ENCODE data around the gene GJB2.
A peak's percentile ranks its signal among the peaks of the same experiment; 100 is the strongest.

Gene GJB2

DNA sequence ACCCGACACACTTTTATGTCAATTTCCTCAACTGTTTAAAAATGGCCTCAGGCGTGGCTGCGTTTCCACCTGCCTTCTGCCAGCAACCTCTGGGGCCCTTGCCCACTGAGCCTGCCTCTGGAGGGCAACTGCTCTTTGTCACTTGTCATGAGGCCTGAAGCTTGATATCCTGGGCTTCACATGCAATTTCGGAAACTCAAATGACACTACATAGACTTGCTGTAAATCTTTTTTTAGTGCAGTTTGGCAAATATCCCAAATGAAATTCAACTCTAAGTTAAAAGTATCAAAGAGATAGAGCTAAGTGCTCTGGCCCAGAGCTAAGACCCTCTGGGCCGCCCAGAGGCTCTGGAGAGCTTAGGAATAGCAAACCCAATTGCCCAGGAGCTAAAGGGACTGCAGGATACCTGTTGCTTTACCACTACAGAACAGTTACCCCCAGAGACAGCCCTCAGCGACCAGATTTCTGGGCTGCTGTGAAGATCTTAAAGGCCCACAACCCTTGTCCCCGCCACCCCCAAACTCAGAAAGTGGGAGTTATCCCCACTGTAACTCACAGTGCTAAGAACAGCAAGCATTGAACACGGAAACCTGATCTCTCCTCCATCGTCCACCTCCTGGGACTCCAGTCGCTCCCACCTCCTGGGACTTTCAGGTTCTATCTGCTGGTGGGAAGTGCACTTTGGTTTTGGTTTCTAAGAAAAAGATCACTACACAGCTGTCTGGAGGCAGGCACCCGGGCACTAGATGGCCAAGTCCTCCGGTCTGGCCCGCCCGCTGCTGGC, 51.3 kb downstream of the GJB2 start:
- DNase-seq, result no peak

DNA sequence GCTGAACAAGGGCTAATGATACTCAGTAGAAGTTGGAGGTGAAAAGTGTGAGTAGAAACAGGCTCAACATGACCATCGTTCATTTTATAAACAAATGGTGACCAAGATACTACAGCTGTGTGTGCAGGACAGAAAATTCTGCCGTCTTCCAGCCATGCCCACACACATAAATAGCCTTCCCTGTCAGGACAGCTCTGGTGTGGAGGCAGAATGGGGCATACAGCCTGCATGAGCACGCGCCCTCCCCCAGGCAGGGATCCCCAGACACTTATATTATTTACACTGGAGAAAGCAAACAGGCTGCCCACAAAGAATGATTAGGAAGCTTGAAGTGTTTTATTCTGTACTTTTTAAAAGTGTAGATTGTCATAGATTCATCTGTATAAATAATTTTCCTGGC, 52.3 kb downstream of the GJB2 start:
- DNase-seq, result peak in 1 of 2 donors; percentile 8

DNA sequence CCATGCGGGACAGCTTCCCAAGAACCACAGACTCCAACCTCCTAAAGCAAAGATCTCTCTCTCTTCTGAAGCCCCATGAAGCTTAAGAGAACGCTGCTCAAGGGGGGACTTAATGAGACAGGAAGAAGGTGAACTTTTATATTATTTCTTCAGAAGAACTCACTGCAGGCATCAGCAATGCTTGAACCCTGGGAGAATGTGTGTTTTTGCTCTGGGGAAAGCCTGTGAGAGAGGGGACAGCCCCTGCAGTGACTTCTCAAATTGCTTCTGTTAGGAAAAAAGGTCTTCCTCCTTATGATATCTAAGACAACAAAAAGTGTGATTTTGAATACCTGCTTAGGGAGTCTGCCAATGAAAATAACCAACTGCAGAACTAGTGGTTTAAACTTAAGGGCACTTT, 54.9 kb downstream of the GJB2 start:
- DNase-seq, result no peak
